Measurements from ENCODE around the gene H19. TPM values are rescaled to one million over a fixed set of nuclear protein-coding genes. Genes with fewer than 3 reads are reported as not detected.

Gene H19
- total RNA-seq, 1 donor from 2014 or later: 5.5 TPM

- DNase-seq (ENCODE audit: low read depth in 2 of 2): no peak
These were observed 14.1 kb downstream of the H19 start for GRCh38 chr11:1983601-1983961.

GRCh38 chr11:1982873-1983600 lies 14.6 kb downstream of the H19 start:
- no peak for DNase-seq (ENCODE audit: low read depth in 2 of 2)

- no peak for DNase-seq (ENCODE audit: low read depth in 2 of 2)
These were observed 18.0 kb downstream of the H19 start for GRCh38 chr11:1979607-1980006.

- DNase-seq (ENCODE audit: low read depth in 2 of 2): no peak
These were observed 18.7 kb downstream of the H19 start for GRCh38 chr11:1978720-1979473.

- no peak for DNase-seq (ENCODE audit: low read depth in 2 of 2)
These were observed 22.5 kb downstream of the H19 start for GRCh38 chr11:1975185-1975584.

GRCh38 chr11:1970956-1971355 lies 26.7 kb downstream of the H19 start:
- no peak for DNase-seq (ENCODE audit: low read depth in 2 of 2)

- no peak for DNase-seq (ENCODE audit: low read depth in 2 of 2)
These were observed 27.9 kb downstream of the H19 start for GRCh38 chr11:1969776-1970175.

GRCh38 chr11:1969035-1969434 lies 28.6 kb downstream of the H19 start:
- DNase-seq (ENCODE audit: low read depth in 2 of 2): no peak

- DNase-seq (ENCODE audit: low read depth in 2 of 2): no peak
These were observed 29.1 kb downstream of the H19 start for GRCh38 chr11:1968454-1969002.

- no peak for DNase-seq (ENCODE audit: low read depth in 2 of 2)
These were observed 29.9 kb downstream of the H19 start for GRCh38 chr11:1967641-1968225.

GRCh38 chr11:1966531-1966930 lies 31.1 kb downstream of the H19 start:
- DNase-seq (ENCODE audit: low read depth in 2 of 2): no peak

- no peak for DNase-seq (ENCODE audit: low read depth in 2 of 2)
These were observed 32.7 kb downstream of the H19 start for GRCh38 chr11:1964955-1965354.

- no peak for DNase-seq (ENCODE audit: low read depth in 2 of 2)
These were observed 33.3 kb downstream of the H19 start for GRCh38 chr11:1964348-1964747.

GRCh38 chr11:1963864-1964263 lies 33.8 kb downstream of the H19 start:
- DNase-seq (ENCODE audit: low read depth in 2 of 2): no peak

- DNase-seq (ENCODE audit: low read depth in 2 of 2): no peak
These were observed 37.9 kb downstream of the H19 start for GRCh38 chr11:1959786-1960185.

- DNase-seq (ENCODE audit: low read depth in 2 of 2): no peak
These were observed 39.3 kb downstream of the H19 start for GRCh38 chr11:1958367-1958766.

- no peak for DNase-seq (ENCODE audit: low read depth in 2 of 2)
These were observed 44.0 kb downstream of the H19 start for GRCh38 chr11:1953489-1954266.

- DNase-seq (ENCODE audit: low read depth in 2 of 2): no peak
These were observed 44.7 kb downstream of the H19 start for GRCh38 chr11:1952806-1953482.

- no peak for DNase-seq (ENCODE audit: low read depth in 2 of 2)
These were observed 47.7 kb downstream of the H19 start for GRCh38 chr11:1949922-1950321.

- DNase-seq (ENCODE audit: low read depth in 2 of 2): no peak
These were observed 48.3 kb downstream of the H19 start for GRCh38 chr11:1949302-1949701.

GRCh38 chr11:1948389-1948788 lies 49.3 kb downstream of the H19 start:
- no peak for DNase-seq (ENCODE audit: low read depth in 2 of 2)

Data from dermis microvascular lymphatic vessel endothelial cell (primary cell).